HCT116 (cell line): Measurements from ENCODE around the gene OSCP1. TPM values are rescaled to one million over a fixed set of nuclear protein-coding genes. Genes with fewer than 3 reads are reported as not detected.
A peak's percentile ranks its signal among the peaks of the same experiment; 100 is the strongest.

Experiments
- ATAC-seq: fragments of 200-7000 bp; cut with Tn5 transposase; 2 replicates; pipeline ENCODE4 v1.9.1; 2020; ENCODE audit warnings: mild to moderate bottlenecking, moderate library complexity
- BruUV-seq: library from RNA; stranded (reverse); fragments of 400-500 nt; replicated peaks from 2 replicates; lab custom pipeline; 2021; lab: Mats Ljungman, UMichigan
- CTCF ChIA-PET: fragments of 300-600 bp; sonication (Branson Sonifier 250); formaldehyde crosslinking; loops from one replicate; lab custom pipeline; 2021; ENCODE audit warnings: antibody characterized with exemption; lab: Charles Lee
- POLR2A ChIA-PET: fragments of 300-600, 350-600 bp; sonication (Branson Sonifier 250); formaldehyde crosslinking; loops from one replicate; lab custom pipeline; 2021; ENCODE audit warnings: antibody characterized with exemption; lab: Charles Lee
- RAD21 ChIA-PET, 2 experiments: fragments of 300-600 bp; sonication (Branson Sonifier 250); formaldehyde crosslinking; loops; one replicate each; lab custom pipeline; 2023; ENCODE audit warnings: low total read pairs in 2 of 2; ENCODE audit not compliant: uncharacterized antibody in 2 of 2, unreplicated experiment in 2 of 2, low non-redundant PET in 1 of 2; lab: Charles Lee
- DNase-seq: peaks from one replicate; pipeline ENCODE4 v3.0.0-alpha.2; 2010; ENCODE audit warnings: low read depth, low spot score
- H2AFZ ChIP-seq: fragments of 200-600 bp; shearing (Covaris generic), sonication (generic); 2 replicates; pipeline ENCODE4 v1.6.1; 2017; ENCODE audit warnings: low read depth, mixed run types, mixed read lengths, antibody characterized with exemption, low read length; ENCODE audit not compliant: poor library complexity, severe bottlenecking
- H3K27ac ChIP-seq: 2 replicates; pipeline ENCODE4 v1.5.1; 2012; ENCODE audit warnings: low read depth, low read length
- H3K27me3 ChIP-seq: fragments of 200-600 bp; sonication (generic); 2 replicates; pipeline ENCODE4 v1.6.1; 2016; ENCODE audit warnings: mixed run types, low read length, mixed read lengths; ENCODE audit not compliant: insufficient read depth
- H3K36me3 ChIP-seq, 2 experiments: fragments of 200-500 bp in 1 of 2; fragments of 200-600 bp in 1 of 2; sonication (Bioruptor generic) in 1 of 2; sonication (generic) in 1 of 2; 2 replicates each; pipeline versions ENCODE4 v1.5.1 to v1.6.1; 2014 to 2016; ENCODE audit warnings: low read length in 2 of 2, inconsistent platforms in 1 of 2, mixed read lengths in 1 of 2, mixed run types in 1 of 2; ENCODE audit not compliant: insufficient read depth in 2 of 2, control insufficient read depth in 1 of 2
- H3K4me1 ChIP-seq, 2 experiments: fragments of 200-600 bp in 1 of 2; sonication (generic) in 1 of 2; 2 replicates each; pipeline versions ENCODE4 v1.5.1 to v1.6.1; 2012 to 2017; ENCODE audit warnings: low read length in 2 of 2, inconsistent platforms in 1 of 2, mild to moderate bottlenecking in 1 of 2, mixed read lengths in 1 of 2, mixed run types in 1 of 2, moderate library complexity in 1 of 2; ENCODE audit not compliant: insufficient read depth in 2 of 2, control insufficient read depth in 1 of 2
- H3K4me2 ChIP-seq: fragments of 200-600 bp; sonication (generic); 2 replicates; pipeline ENCODE4 v1.6.1; 2017; ENCODE audit warnings: mixed run types, low read length, mixed read lengths
- H3K4me3 ChIP-seq, 2 experiments: fragments of 200-600 bp in 1 of 2; sonication (generic) in 1 of 2; replicated peaks in 1 of 2; 2 replicates each; pipeline ENCODE4 v1.5.1; 2011 to 2016; ENCODE audit warnings: low read length in 2 of 2, control low read depth in 1 of 2, low read depth in 1 of 2, mild to moderate bottlenecking in 1 of 2, mixed read lengths in 1 of 2, mixed run types in 1 of 2
- H3K79me2 ChIP-seq: fragments of 200-600 bp; sonication (generic); 2 replicates; pipeline ENCODE4 v1.6.1; 2017; ENCODE audit warnings: mild to moderate bottlenecking, mixed run types, low read length, moderate library complexity, mixed read lengths; ENCODE audit not compliant: insufficient read depth
- H3K9ac ChIP-seq: fragments of 200-600 bp; sonication (generic); 2 replicates; pipeline ENCODE4 v1.6.1; 2016; ENCODE audit warnings: low read length, mixed read lengths
- H3K9me2 ChIP-seq: fragments of 200-600 bp; sonication (generic), shearing (Covaris generic); 2 replicates; pipeline ENCODE4 v1.6.1; 2017; ENCODE audit warnings: mixed run types, mild to moderate bottlenecking, moderate library complexity; ENCODE audit not compliant: insufficient read depth
- H3K9me3 ChIP-seq, 2 experiments: fragments of 200-500 bp in 1 of 2; fragments of 200-600 bp in 1 of 2; sonication (Bioruptor generic) in 1 of 2; sonication (generic) in 1 of 2; 2 replicates each; pipeline ENCODE4 v1.6.1; 2014 to 2017; ENCODE audit warnings: low read length in 2 of 2, mixed read lengths in 2 of 2, inconsistent platforms in 1 of 2, low read depth in 1 of 2, mild to moderate bottlenecking in 1 of 2, mixed run types in 1 of 2, moderate library complexity in 1 of 2; ENCODE audit not compliant: control insufficient read depth in 1 of 2, insufficient read depth in 1 of 2
- H4K20me1 ChIP-seq: fragments of 200-600 bp; sonication (generic), shearing (Covaris generic); 2 replicates; pipeline ENCODE4 v1.6.1; 2017; ENCODE audit warnings: mixed run types, mild to moderate bottlenecking, moderate library complexity; ENCODE audit not compliant: insufficient read depth
- CBX3 ChIP-seq: IDR thresholded peaks from 2 replicates; pipeline ENCODE4 v1.6.1; 2012; ENCODE audit warnings: low read depth
- EGR1 ChIP-seq: IDR thresholded peaks from 2 replicates; pipeline ENCODE4 v1.6.1; 2012; ENCODE audit warnings: low read depth
- ELF1 ChIP-seq: IDR thresholded peaks from 2 replicates; pipeline ENCODE4 v1.6.1; 2012; ENCODE audit warnings: low read depth, borderline replicate concordance
- EZH2phosphoT487 ChIP-seq: fragments of 200-600 bp; IDR thresholded peaks from 2 replicates; pipeline ENCODE4 v1.6.1; 2018; ENCODE audit warnings: antibody characterized with exemption, borderline replicate concordance
- FOSL1 ChIP-seq: IDR thresholded peaks from 2 replicates; pipeline ENCODE4 v1.6.1; 2012; ENCODE audit warnings: low read depth
- POLR2A ChIP-seq: IDR thresholded peaks from 2 replicates; pipeline ENCODE4 v1.7.0; 2011; ENCODE audit warnings: borderline replicate concordance; ENCODE audit not compliant: insufficient read depth, insufficient read length; ENCODE audit errors: extremely low read depth
- POLR2AphosphoS5 ChIP-seq: IDR thresholded peaks from 2 replicates; pipeline ENCODE4 v1.6.1; 2011; ENCODE audit warnings: mild to moderate bottlenecking, low read depth, low read length, moderate library complexity
- RAD21 ChIP-seq: IDR thresholded peaks from 2 replicates; pipeline ENCODE4 v1.6.1; 2012; ENCODE audit warnings: low read depth, mild to moderate bottlenecking
- SIN3A ChIP-seq: IDR thresholded peaks from 2 replicates; pipeline ENCODE4 v1.6.1; 2012; ENCODE audit warnings: low read depth
- SP1 ChIP-seq: IDR thresholded peaks from 2 replicates; pipeline ENCODE4 v1.6.1; 2012; ENCODE audit warnings: low read depth
- SRF ChIP-seq: IDR thresholded peaks from 2 replicates; pipeline ENCODE4 v1.6.1; 2012; ENCODE audit warnings: low read depth
- ZFX ChIP-seq: fragments of 450-650 bp; IDR thresholded peaks from 2 replicates; pipeline ENCODE4 v1.6.1; 2017
- intact Hi-C: fragments of 100-400 bp; cut with micrococcal nuclease; formaldehyde crosslinking; loops from 2 replicates; pipeline ENCODE4 v1.10.0; 2022
- total RNA-seq: library from RNA; stranded (reverse); gene quantifications from one replicate; pipeline ENCODE4 v1.2.1, GENCODE V29; 2021; ENCODE audit not compliant: unreplicated experiment
- TF ChIP-seq, protein P1 (sequence below): IDR thresholded peaks from 2 replicates; pipeline ENCODE4 v1.6.1; 2011; ENCODE audit warnings: mild to moderate bottlenecking, low read length, moderate library complexity; ENCODE audit not compliant: insufficient replicate concordance; ENCODE audit errors: extremely low read depth
- TF ChIP-seq, protein P2 (sequence below), 3 experiments: fragments of 200-600 bp in 1 of 3; sonication (generic) in 1 of 3; IDR thresholded peaks in 2 of 3; conservative IDR thresholded peaks in 1 of 3; 2 replicates each; pipeline ENCODE4 v1.5.1; 2012 to 2017; ENCODE audit warnings: low read depth in 2 of 3, low read length in 2 of 3, antibody characterized with exemption in 1 of 3, borderline replicate concordance in 1 of 3, control low read depth in 1 of 3, mild to moderate bottlenecking in 1 of 3, mixed read lengths in 1 of 3, mixed run types in 1 of 3, moderate library complexity in 1 of 3; ENCODE audit not compliant: insufficient read depth in 1 of 3
- TF ChIP-seq, protein P3 (sequence below): IDR thresholded peaks from 2 replicates; pipeline ENCODE4 v1.6.1; 2012

Gene OSCP1
- total RNA-seq, 1 experiment from 2014 or later, result 4.1 TPM

DNA sequence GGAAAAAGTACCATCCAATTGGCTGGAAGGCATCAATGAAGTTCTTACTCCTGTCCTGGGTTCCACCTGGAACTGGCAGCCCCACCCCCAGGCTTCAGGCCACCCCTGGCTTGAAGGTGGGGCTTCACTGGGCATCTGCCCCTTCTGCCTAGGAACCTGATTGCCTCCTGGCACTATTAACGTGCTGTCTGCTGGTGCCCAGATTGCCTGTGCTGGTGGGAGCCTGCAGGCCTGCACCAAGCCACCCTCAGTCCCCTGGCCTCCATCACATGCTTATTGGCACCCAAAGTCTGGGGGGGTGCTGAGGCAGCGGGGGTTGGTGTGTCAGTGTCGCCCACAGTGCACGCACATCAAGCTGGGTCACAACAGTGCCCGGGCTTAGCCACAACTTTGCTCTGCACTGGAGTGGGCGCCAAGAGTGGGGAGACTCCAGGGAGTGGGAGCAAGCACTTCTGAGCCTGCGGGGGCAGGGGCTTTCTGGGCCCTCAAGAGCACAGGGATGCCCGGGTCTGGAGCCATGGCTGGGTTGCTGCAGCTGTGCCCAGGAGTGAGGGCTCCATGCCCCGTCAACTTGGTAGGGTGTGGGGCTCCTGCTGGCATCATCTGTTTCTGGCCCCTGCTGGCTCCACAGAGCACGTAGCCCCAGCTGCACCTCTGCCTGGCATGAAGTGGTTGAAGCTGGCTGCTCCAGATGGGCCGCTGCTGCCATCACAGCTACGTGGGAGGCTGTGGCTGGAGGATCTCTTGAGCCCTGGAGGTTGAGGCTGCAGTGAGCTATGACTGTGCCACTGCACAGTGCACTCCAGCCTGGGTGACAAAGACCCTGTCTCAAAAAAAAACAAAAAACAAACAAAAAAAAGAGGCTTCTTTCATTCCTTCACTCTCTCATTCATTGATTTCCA is 48.4 kb downstream of the OSCP1 start (continued):
- TF ChIP-seq, protein P1, sequence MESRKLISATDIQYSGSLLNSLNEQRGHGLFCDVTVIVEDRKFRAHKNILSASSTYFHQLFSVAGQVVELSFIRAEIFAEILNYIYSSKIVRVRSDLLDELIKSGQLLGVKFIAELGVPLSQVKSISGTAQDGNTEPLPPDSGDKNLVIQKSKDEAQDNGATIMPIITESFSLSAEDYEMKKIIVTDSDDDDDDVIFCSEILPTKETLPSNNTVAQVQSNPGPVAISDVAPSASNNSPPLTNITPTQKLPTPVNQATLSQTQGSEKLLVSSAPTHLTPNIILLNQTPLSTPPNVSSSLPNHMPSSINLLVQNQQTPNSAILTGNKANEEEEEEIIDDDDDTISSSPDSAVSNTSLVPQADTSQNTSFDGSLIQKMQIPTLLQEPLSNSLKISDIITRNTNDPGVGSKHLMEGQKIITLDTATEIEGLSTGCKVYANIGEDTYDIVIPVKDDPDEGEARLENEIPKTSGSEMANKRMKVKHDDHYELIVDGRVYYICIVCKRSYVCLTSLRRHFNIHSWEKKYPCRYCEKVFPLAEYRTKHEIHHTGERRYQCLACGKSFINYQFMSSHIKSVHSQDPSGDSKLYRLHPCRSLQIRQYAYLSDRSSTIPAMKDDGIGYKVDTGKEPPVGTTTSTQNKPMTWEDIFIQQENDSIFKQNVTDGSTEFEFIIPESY, result no peak
- no peak for TF ChIP-seq ELF1
- TF ChIP-seq SIN3A, result no peak
- TF ChIP-seq, all 23 proteins: peak for 0

DNA sequence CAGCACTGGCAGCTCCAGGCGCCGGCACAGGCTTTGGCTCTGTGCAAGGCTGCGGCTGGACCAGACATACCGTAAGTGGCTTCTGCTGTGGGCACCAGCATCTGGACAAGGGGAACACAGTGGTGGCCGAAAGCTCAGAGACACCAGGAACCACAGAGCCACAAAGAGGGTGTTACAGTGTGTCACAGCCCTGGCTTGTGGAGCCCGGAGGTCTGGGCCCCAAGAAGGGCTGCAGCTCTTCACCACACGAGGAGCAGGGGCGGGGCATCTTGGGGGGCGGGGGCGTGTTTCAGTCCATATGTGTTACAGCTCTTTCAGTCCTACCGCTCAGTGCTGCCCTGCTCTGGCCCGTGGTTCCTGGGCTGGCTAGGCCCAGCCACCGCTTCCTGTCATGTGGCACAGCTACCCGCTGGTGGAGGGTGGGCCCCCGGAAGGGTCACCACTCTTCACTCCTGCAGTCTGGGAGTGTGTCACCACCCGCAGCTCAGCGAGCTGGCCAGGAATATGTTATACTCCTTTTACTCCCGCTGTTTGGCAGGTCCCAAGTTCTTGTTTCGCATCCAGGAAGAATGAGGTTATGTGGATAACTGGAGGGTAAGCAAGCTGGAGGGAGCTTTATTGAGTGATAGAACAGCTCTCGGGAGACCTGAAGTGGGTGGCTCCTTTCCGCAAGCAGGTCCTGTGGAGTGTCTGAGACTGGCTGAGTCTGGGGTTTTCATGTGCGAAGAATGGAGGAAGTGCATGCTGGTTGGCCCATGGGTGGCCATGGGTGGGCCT is 49.2 kb downstream of the OSCP1 start:
- H3K4me2 ChIP-seq, result peak overlapping the region; percentile 96
- DNase-seq, result peak; percentile 95
- ATAC-seq, result peak; percentile 82
- ChIA-PET RAD21 (interaction anchor here (0.6 to 1.0 kb wide), 2 partner anchors 59 to 189 kb away, joined by 3 to 4 read pairs; no protein-coding TSS in a partner anchor), CTCF (interaction anchor here (0.6 to 2.3 kb wide), 6 partner anchors 12 to 170 kb away, joined by 3 to 7 read pairs (median 4); partner anchors contain the start of gene STK40), POLR2A (interaction anchor here (0.8 to 7.4 kb wide), 19 partner anchors 8 to 497 kb away, joined by 3 to 219 read pairs (median 4); partner anchors contain the start of genes EVA1B, MRPS15, OSCP1 and STK40)
- no peaks in the 10 kb centered on the region for H3K36me3 ChIP-seq
- H3K4me1 ChIP-seq, result peaks cover 23 to 36% of the 10 kb centered on the region in 2 experiments
- no peaks in the 10 kb centered on the region for H3K27me3 ChIP-seq
- H3K79me2 ChIP-seq, result peaks cover 15% of the 10 kb centered on the region
- H3K4me3 ChIP-seq, result peak overlapping the region; percentile 78 to 79
- H4K20me1 ChIP-seq, result no peaks in the 10 kb centered on the region
- H3K9me3 ChIP-seq, result no peaks in the 10 kb centered on the region
- no peaks in the 10 kb centered on the region for H3K9me2 ChIP-seq
- peak overlapping the region; percentile 83 for H3K9ac ChIP-seq
- H2AFZ ChIP-seq, result peak overlapping the region; percentile 38
- intact Hi-C loops, result loop anchor here (1.0 kb wide), 1 partner anchor 15 kb away; no protein-coding TSS in a partner anchor
- no TSS peak for BruUV-seq
- peak overlapping the region; percentile 74 for H3K27ac ChIP-seq
- TF ChIP-seq FOSL1 (no peak), SRF (no peak), ELF1 (peak; percentile 46; the same call in 1 of the 2 replicates), EGR1 (peak; percentile 81), SIN3A (peak; percentile 85), SP1 (peak; percentile 68), RAD21 (0 out of 2 replicates have a peak, but pooled peaks have one; percentile 14), CBX3 (peak; percentile 75; the same call in 1 of the 2 replicates), ZFX (peak; percentile 66), POLR2AphosphoS5 (peak; percentile 97), EZH2phosphoT487 (no peak), POLR2A (peak; percentile 98)
- TF ChIP-seq, protein P2, sequence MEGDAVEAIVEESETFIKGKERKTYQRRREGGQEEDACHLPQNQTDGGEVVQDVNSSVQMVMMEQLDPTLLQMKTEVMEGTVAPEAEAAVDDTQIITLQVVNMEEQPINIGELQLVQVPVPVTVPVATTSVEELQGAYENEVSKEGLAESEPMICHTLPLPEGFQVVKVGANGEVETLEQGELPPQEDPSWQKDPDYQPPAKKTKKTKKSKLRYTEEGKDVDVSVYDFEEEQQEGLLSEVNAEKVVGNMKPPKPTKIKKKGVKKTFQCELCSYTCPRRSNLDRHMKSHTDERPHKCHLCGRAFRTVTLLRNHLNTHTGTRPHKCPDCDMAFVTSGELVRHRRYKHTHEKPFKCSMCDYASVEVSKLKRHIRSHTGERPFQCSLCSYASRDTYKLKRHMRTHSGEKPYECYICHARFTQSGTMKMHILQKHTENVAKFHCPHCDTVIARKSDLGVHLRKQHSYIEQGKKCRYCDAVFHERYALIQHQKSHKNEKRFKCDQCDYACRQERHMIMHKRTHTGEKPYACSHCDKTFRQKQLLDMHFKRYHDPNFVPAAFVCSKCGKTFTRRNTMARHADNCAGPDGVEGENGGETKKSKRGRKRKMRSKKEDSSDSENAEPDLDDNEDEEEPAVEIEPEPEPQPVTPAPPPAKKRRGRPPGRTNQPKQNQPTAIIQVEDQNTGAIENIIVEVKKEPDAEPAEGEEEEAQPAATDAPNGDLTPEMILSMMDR (IDR thresholded peaks at IDR 0.05 in 2 of 3, conservative IDR thresholded peaks at IDR 0.05 in 1 of 3; ENCODE audit: borderline replicate concordance in 1 of 3, insufficient read depth in 1 of 3, low read depth in 2 of 3, low read length in 2 of 3), result no peak
- TF ChIP-seq, protein P3, sequence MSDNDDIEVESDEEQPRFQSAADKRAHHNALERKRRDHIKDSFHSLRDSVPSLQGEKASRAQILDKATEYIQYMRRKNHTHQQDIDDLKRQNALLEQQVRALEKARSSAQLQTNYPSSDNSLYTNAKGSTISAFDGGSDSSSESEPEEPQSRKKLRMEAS, result peak; percentile 90
- TF ChIP-seq, protein P1, result peak; percentile 60
